ENCODE results near the gene KLHDC8A. TPM values are rescaled to one million over a fixed set of nuclear protein-coding genes. Genes with fewer than 3 reads are reported as not detected.
A peak's percentile ranks its signal among the peaks of the same experiment; 100 is the strongest.

The KLHDC8A gene
- total and polyA plus RNA-seq, 9 of the 15 experiments (the other 6 are each of a cell fraction or from before 2014, with no cell fraction given), result 0.01 to 0.54 (median 0.04) TPM; not detected in 6

- DNase-seq (ENCODE audit: extremely low read depth in 1 of 4, low spot score in 3 of 4), result peak; percentile 59 to 74 (median 67)
- H3K36me3 ChIP-seq (ENCODE audit: control insufficient read depth, insufficient read depth, low read length), result no peaks in the 10 kb centered on the region
- ChIA-PET POLR2A (no interaction called here), CTCF (ENCODE audit: low intra/inter-chr PET ratio) (interaction anchor here (0.7 kb wide), 1 partner anchor 8 kb away, joined by 3 read pairs; no protein-coding TSS in a partner anchor)
- H3K27ac ChIP-seq (ENCODE audit: extremely low read depth, low read depth, low read length), result no peak overlapping the region
- no peaks in the 10 kb centered on the region for H3K9me3 ChIP-seq (replicated peaks; ENCODE audit: control insufficient read depth, insufficient read depth, low read depth, low read length)
- BruUV-seq (replicated peaks), result no TSS peak
- in situ Hi-C loops (cut with MboI), result no loop called here
- peak; percentile 81 for ATAC-seq
- peak; percentile 73 for FAIRE-seq
- H3K4me1 ChIP-seq (replicated peaks in 1 of 2; ENCODE audit: control insufficient read depth in 2 of 2, insufficient read depth in 2 of 2, low read length in 2 of 2), result peaks cover 11 to 19% of the 10 kb centered on the region in 2 experiments
- under 1% methylated on average over 40 of the region's 59 CpGs for WGBS (ENCODE audit: insufficient coverage, low coverage, missing lambda C conversion rate)
- H4K20me1 ChIP-seq (replicated peaks; ENCODE audit: control insufficient read depth, insufficient read depth, low read length), result peaks cover 27% of the 10 kb centered on the region; the same call in 1 of the 2 replicates
- H3K27me3 ChIP-seq (ENCODE audit: control insufficient read depth in 2 of 2, insufficient read depth in 2 of 2, low read length in 2 of 2), result peaks cover 42 to 70% of the 10 kb centered on the region in 2 experiments
- H3K9ac ChIP-seq (ENCODE audit: insufficient read depth in 1 of 2, low read depth in 2 of 2, low read length in 2 of 2), result peak overlapping the region in 1 of 2 experiments; percentile 53; a peak in 1 of 4 replicates
- H3K9me1 ChIP-seq (ENCODE audit: control insufficient read depth, insufficient read depth, low read length), result no peaks in the 10 kb centered on the region
- peak overlapping the region; percentile 15; the same call in 1 of the 2 replicates for H3K4me3 ChIP-seq
- H3K79me2 ChIP-seq (ENCODE audit: control insufficient read depth, insufficient read depth, low read length), result no peaks in the 10 kb centered on the region
- H3K4me2 ChIP-seq (ENCODE audit: insufficient read depth, low read length), result peak overlapping the region; percentile 52
- 0 out of 2 replicates have a peak overlapping the region, but pooled peaks have one; percentile 46 for H2AFZ ChIP-seq (ENCODE audit: low read depth, low read length)
- intact Hi-C loops (cut with micrococcal nuclease), result no loop called here
- TF ChIP-seq POLR2AphosphoS5 (IDR thresholded peaks at IDR 0.05; ENCODE audit: control insufficient read depth, insufficient read depth, low read depth, low read length) (peak; percentile 62; the same call in 1 of the 2 replicates), ZNF780A (CRISPR knock-in tag; IDR thresholded peaks at IDR 0.05) (no peak), EP400 (IDR thresholded peaks at IDR 0.05) (no peak), DNMT1 (IDR thresholded peaks at IDR 0.05) (no peak), NCOR1 (IDR thresholded peaks at IDR 0.05) (peak; percentile 65; the same call in 1 of the 2 replicates), MIER1 (IDR thresholded peaks at IDR 0.05; ENCODE audit: low read depth) (no peak), ZNF695 (CRISPR knock-in tag; IDR thresholded peaks at IDR 0.05) (no peak), MITF (IDR thresholded peaks at IDR 0.05) (peak; percentile 90), FOXA3 (CRISPR knock-in tag; conservative IDR thresholded peaks at IDR 0.05 in 1 of 2, IDR thresholded peaks at IDR 0.05 in 1 of 2) (peak in 1 of 2 experiments; percentile 51; a peak in 2 of 4 replicates), TAL1 (IDR thresholded peaks at IDR 0.05) (peak; percentile 74), ZNF23 (CRISPR knock-in tag; IDR thresholded peaks at IDR 0.05) (no peak), FOS (IDR thresholded peaks at IDR 0.05; ENCODE audit: extremely low read depth, insufficient read length) (no peak), XRCC3 (IDR thresholded peaks at IDR 0.05) (no peak), ZNF3 (CRISPR knock-in tag; IDR thresholded peaks at IDR 0.05) (no peak), SRSF9 (IDR thresholded peaks at IDR 0.05; ENCODE audit: borderline replicate concordance, low read depth, low read length) (no peak)
- TF ChIP-seq, protein P1, sequence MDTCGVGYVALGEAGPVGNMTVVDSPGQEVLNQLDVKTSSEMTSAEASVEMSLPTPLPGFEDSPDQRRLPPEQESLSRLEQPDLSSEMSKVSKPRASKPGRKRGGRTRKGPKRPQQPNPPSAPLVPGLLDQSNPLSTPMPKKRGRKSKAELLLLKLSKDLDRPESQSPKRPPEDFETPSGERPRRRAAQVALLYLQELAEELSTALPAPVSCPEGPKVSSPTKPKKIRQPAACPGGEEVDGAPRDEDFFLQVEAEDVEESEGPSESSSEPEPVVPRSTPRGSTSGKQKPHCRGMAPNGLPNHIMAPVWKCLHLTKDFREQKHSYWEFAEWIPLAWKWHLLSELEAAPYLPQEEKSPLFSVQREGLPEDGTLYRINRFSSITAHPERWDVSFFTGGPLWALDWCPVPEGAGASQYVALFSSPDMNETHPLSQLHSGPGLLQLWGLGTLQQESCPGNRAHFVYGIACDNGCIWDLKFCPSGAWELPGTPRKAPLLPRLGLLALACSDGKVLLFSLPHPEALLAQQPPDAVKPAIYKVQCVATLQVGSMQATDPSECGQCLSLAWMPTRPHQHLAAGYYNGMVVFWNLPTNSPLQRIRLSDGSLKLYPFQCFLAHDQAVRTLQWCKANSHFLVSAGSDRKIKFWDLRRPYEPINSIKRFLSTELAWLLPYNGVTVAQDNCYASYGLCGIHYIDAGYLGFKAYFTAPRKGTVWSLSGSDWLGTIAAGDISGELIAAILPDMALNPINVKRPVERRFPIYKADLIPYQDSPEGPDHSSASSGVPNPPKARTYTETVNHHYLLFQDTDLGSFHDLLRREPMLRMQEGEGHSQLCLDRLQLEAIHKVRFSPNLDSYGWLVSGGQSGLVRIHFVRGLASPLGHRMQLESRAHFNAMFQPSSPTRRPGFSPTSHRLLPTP (IDR thresholded peaks at IDR 0.05; ENCODE audit: borderline replicate concordance, extremely low read depth, insufficient read length), result no peak
- TF ChIP-seq, protein P2, sequence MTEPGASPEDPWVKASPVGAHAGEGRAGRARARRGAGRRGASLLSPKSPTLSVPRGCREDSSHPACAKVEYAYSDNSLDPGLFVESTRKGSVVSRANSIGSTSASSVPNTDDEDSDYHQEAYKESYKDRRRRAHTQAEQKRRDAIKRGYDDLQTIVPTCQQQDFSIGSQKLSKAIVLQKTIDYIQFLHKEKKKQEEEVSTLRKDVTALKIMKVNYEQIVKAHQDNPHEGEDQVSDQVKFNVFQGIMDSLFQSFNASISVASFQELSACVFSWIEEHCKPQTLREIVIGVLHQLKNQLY (CRISPR knock-in tag; conservative IDR thresholded peaks at IDR 0.05), result no peak
These were observed 12.4 kb downstream of the KLHDC8A start for GRCh38 chr1:205344066-205344928.
